GM12878 (cell line): ENCODE results near the gene USP34. TPM values are rescaled to one million over a fixed set of nuclear protein-coding genes. Genes with fewer than 3 reads are reported as not detected.

Source experiments
- CHD1 ChIP-seq: IDR thresholded peaks from 2 replicates; pipeline ENCODE4 v1.6.1; 2012; ENCODE audit warnings: low read depth, low read length, improper control_type of control experiment
- CUX1 ChIP-seq: IDR thresholded peaks from 2 replicates; pipeline ENCODE4 v1.6.1; 2012; ENCODE audit warnings: improper control_type of control experiment, low read depth, low read length; ENCODE audit not compliant: insufficient replicate concordance
- JUNB ChIP-seq: IDR thresholded peaks from 2 replicates; pipeline ENCODE4 v1.6.1; 2016; ENCODE audit warnings: antibody characterized with exemption, mild to moderate bottlenecking
- KAT2A ChIP-seq: conservative IDR thresholded peaks from 2 replicates; pipeline ENCODE4 v1.6.1; 2011; ENCODE audit warnings: low read depth, low read length; ENCODE audit not compliant: control insufficient read depth
- MAX ChIP-seq: IDR thresholded peaks from 2 replicates; pipeline ENCODE4 v1.6.1; 2012; ENCODE audit warnings: low read depth, low read length, improper control_type of control experiment
- MXI1 ChIP-seq: fragments of 150-350 bp; IDR thresholded peaks from 2 replicates; pipeline ENCODE4 v1.6.1; 2011; ENCODE audit warnings: low read depth, mild to moderate bottlenecking, inconsistent platforms, low read length, improper control_type of control experiment
- NFYA ChIP-seq: IDR thresholded peaks from 2 replicates; pipeline ENCODE4 v1.6.1; 2011; ENCODE audit warnings: low read depth, mild to moderate bottlenecking, low read length, improper control_type of control experiment, borderline replicate concordance
- NRF1 ChIP-seq: conservative IDR thresholded peaks from 2 replicates; pipeline ENCODE4 v1.6.1; 2011; ENCODE audit warnings: mild to moderate bottlenecking, low read depth, low read length, improper control_type of control experiment
- POLR2A ChIP-seq: IDR thresholded peaks from 2 replicates; pipeline ENCODE4 v1.6.1; 2011; ENCODE audit warnings: low read depth, mild to moderate bottlenecking, low read length
- RFX5 ChIP-seq: IDR thresholded peaks from 2 replicates; pipeline ENCODE4 v1.6.1; 2011; ENCODE audit warnings: low read depth, low read length, improper control_type of control experiment
- SUPT20H ChIP-seq: IDR thresholded peaks from 2 replicates; pipeline ENCODE4 v1.6.1; 2011; ENCODE audit warnings: low read depth, mild to moderate bottlenecking, low read length, moderate library complexity, borderline replicate concordance; ENCODE audit not compliant: control insufficient read depth
- TCF3 ChIP-seq: IDR thresholded peaks from 2 replicates; pipeline ENCODE4 v1.6.1; 2012; ENCODE audit warnings: low read depth, mild to moderate bottlenecking, low read length, borderline replicate concordance; ENCODE audit not compliant: insufficient read depth
- YY1 ChIP-seq: IDR thresholded peaks from 2 replicates; pipeline ENCODE4 v1.6.1; 2011; ENCODE audit warnings: low read depth, mild to moderate bottlenecking, low read length
- ZZZ3 ChIP-seq: IDR thresholded peaks from 2 replicates; pipeline ENCODE4 v1.6.1; 2011; ENCODE audit warnings: low read depth; ENCODE audit not compliant: control insufficient read depth, insufficient read length
- polyA plus RNA-seq, 11 experiments: library from polyadenylated mRNA; depleted of rRNA in 4 of 11; unstranded in 6 of 11; stranded (reverse) in 5 of 11; fragments of >200 nt; fragmentation: Nextera tagmentation in 4 of 11; fragmentation: Illumina TruSeq in 1 of 11; extraction: Ambion mirVana in 4 of 11; extraction: Trizol in 1 of 11; gene quantifications; 1 replicate in 1 of 11; 2 replicates in 10 of 11; pipeline versions ENCODE4 v1.2.1 to v1.2.3, GENCODE V29; 2011 to 2016; ENCODE audit warnings: inconsistent platforms in 2 of 11, missing spikeins in 2 of 11, low read depth in 1 of 11
- total RNA-seq, 4 experiments: library from RNA; depleted of rRNA in 3 of 4; stranded (reverse); fragments of >200 nt in 3 of 4; fragmentation: Illumina TruSeq in 1 of 4; extraction: Trizol in 1 of 4; gene quantifications; 2 replicates each; pipeline versions ENCODE4 v1.2.1 to v1.2.3, GENCODE V29; 2013 to 2021

The USP34 gene
- total and polyA plus RNA-seq, 10 of the 15 experiments (the other 5 are each of a cell fraction or from before 2014, with no cell fraction given): 26.2 to 106 (median 62.1) TPM

GRCh38 chr2:61423714-61424113 lies 47.2 kb downstream of the USP34 start (continued):
- no peak for TF ChIP-seq CUX1
- TF ChIP-seq POLR2A: no peak
- TF ChIP-seq SUPT20H: no peak
- TF ChIP-seq NRF1: no peak
- no peak for TF ChIP-seq CHD1
- TF ChIP-seq ZZZ3: no peak
- TF ChIP-seq NFYA: no peak
- no peak for TF ChIP-seq JUNB
- TF ChIP-seq YY1: no peak
- TF ChIP-seq RFX5: no peak
- no peak for TF ChIP-seq MAX
- no peak for TF ChIP-seq TCF3
- no peak for TF ChIP-seq KAT2A
- no peak for TF ChIP-seq MXI1
